ENCODE data around the gene INPP4A.

INPP4A gene

DNA sequence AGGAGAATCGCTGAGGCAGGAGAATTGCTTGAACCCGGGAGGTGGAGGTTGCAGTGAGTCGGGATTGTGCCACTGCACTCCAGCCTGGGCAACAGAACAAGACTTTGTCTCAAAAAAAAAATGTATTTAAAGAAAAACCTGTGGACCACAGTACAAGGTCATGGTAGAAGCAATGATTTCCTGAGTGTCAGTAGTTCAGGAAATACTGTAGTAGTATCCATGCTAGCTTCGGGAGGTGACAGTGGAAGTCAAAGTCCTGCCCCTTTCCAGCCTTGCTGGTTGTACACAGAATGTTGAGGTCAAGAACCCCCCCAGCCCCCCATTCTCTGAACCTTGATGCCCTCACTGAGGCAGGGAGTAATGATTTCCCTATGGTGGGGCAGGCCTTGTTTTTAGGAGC lies 56.6 kb downstream of the INPP4A start:
- no peak for DNase-seq

DNA sequence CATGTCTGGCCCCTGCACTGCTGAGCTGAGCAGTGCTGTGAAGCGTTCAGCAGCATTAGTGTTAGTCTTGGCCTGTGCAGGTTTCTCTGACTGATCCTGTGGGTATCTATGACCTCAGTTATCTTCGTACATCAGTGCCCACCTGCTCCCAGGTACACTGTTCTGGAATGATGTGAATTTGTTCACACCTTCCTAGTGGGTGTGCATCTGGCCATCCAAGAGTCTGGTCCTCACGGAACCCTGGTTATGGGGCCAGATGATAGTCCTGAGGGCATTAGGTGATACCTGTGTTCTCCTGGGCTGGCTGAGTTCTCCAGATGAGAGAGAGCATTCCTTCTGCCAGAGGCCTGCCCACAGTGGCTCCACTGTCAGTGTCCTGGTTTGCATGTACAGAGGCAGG lies 57.2 kb downstream of the INPP4A start:
- no peak for DNase-seq

DNA sequence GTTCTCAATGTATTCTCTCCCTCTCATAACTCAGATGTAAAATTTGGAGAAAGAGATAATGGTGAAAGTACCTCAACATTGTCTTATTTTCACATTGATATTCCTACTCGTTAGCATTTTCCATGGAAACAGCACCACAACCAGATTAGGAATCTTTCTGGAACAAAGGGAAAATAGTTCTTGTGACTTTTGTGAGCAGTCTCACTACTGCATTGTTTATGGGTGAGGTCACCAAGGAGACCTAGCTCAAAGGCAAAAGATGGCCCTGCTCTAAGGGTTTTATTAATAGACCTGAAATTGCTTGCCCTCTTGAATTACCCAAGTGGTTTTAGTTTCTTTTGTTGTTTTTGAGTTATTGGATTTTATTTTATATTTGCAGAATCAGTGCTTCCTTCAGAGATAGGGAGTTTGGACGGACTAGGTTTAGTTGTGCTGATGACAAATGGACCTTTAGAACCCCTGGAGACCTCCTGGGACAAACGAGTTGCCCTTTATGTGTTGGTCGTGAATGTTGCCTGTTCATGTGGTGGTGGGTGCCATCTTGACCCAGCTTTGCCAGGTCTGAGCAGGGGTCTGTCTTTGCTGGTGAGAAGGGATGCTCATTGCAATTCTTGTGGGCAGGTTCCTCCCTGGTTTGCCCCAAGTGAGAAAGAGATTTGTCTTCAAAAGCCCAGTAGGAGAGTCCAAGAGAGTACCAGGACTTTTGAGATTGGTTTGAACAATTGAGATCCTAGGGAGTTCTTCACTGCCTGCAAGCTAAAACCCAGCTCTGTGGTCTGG lies 58.1 kb downstream of the INPP4A start:
- no peak for DNase-seq

DNA sequence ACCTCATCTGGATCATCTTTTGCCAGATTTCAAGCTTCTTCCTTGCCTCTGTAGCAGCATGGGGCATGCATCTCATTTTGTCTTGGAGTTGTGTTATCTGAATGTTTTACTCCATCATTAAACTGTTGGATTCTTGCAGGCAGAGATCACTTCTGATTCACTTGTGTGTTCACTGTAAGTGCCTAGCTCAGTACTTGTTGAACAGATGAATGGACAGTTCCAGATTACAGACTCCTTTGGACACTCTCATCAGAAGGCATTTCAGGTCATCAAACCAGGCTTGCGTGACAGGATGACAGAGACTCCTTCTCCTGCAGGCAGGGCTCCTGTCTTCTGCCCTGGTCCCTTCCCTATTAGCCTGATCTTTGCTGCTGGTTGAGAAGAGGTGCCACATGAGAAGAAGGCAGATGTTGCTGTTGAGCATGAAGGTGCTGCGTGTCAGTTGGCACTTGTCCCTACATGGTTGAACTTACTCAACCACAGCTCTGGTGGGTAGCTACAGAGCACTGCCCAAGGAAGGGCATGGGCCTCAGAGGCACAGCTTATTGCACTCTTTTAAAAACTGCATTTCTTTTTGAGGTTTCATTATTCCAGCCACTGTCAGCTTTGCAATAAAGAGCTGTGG lies 58.9 kb downstream of the INPP4A start:
- no peak for DNase-seq

DNA sequence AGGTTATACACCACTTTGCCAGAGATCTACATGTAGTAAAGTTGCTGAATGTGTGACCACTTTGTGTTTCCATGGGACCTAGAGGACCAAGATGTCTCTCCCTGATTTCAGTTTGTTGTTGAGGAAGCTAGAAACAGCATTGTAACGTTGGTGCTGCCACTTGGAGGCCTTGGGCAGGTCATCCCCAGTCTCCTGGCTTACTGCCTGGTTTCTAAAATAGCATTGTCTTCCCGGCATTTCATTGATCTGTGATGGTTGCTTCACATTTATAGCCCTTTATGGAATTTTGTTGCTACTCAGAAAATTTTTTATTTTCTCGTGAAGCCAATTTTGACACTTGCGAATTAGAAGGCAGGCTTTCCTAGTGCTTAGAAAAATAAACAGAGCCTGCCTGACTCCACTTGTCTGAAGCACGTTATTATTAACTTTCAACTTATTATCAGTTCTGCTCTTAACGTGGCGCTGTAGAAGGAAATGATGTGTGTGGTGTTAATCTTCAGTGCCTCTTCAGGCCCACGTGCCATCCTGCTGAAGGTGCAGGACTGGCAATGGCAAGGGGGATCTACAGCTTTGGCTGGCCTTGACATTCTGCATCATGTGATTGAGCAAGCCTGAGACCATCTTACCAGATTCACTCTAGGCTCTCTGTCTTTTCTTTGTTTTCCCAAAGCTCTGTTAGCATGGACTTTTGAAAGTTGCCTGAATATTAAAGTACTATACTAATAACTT lies 59.9 kb downstream of the INPP4A start:
- no peak for DNase-seq

DNA sequence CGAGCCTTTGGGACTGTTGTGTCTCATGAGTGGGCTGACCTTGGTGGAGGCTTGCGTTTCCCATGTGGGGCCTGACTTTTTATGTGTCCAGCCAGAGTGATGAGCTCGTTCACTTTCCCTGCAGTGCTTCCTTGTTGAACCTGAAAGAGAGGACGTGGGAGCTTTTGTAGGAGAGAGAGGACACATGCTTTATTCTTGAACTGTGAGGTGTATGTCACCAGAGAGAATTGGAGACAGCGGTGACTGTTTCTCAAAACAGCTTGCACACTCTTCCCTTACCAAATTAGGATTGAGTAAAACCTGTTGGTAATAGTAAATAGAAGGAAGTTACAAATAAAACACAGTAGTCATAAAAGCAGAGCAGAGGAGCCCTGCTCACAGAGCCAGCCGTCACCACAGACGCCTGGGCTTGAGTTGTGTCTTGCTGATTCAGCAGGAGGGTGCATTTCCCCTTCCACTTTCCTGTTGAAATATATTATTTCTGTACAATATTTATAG lies 60.7 kb downstream of the INPP4A start:
- no peak for DNase-seq

DNA sequence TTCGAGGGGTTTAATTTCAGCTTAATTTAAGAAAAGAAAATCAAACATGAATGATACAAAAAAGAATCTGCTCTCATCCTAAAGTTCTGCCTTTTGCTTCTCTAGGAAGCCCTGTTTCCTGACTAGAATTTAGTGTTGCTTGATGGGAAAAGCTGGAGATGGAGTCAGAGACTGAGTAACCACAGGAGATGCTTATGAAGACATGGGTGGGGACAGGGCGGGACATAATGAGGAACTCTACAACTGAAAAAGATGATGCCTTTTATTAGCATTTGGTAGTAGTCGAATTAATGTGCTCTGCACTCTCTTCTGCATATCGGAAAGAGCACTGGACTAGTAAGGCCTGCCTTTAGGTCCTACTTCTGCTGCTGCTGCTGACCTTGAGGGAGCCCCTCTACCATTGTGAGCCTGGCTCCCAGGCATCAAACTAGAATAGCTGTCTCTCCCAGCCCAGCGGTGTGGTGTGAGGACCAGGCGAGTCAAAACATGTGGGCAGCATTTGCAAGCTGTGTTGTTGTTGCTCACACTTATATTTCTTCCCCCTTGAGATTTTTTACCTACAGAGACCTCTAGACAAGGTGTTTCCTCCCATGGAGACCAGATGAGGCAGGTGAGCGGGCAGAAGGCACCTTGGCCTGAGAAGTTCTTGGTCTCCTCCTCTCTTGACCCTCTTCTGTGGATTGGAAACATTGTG lies 61.5 kb downstream of the INPP4A start:
- no peak for DNase-seq

GRCh38 chr2:98506881-98507280 lies 62.2 kb downstream of the INPP4A start:
- DNase-seq: no peak

- no peak for DNase-seq
Measured at GRCh38 chr2:98507461-98507860, 62.8 kb downstream of the INPP4A start.

GRCh38 chr2:98507891-98508708 lies 63.4 kb downstream of the INPP4A start:
- no peak for DNase-seq

- no peak for DNase-seq
Measured at GRCh38 chr2:98508709-98509066, 64.0 kb downstream of the INPP4A start.

DNA sequence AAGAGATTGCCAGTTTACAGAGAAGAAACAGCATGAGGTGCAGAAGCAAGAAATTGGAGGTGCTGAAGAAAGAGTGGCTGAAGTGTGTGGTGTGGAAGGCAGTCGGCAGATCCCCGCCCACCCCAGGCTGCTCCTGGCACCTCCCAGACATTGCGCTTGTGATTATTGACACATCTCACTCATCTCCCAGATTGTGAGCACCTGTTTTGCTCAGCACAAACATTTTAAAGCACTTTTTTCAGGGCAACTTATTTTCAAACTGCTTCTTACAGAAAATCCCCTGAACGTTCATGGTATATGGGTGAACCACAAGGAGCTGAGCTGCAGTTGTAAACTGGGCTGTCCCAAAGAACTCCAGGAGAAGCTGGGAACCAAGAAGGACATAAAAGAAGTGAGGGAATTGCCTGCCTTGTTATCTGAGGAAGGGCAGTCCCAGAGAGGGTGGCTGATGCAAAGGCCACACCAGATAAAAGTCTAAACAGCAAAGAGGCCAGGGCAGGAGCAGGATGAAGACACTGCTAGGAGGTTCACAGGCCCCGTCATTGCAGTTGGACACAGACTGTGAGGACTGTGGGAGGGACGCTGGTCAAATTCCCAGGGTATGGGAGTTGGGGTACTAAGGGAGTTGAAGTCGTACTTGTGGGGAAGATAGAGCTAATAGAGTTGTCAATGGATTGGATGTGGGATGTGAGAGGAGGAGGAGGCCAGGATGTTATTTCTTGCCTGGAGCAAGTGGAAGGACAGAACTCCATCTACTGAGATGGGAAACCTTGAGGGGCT lies 65.1 kb downstream of the INPP4A start:
- no peak for DNase-seq

GRCh38 chr2:98510322-98510662 lies 65.6 kb downstream of the INPP4A start:
- no peak for DNase-seq

DNA sequence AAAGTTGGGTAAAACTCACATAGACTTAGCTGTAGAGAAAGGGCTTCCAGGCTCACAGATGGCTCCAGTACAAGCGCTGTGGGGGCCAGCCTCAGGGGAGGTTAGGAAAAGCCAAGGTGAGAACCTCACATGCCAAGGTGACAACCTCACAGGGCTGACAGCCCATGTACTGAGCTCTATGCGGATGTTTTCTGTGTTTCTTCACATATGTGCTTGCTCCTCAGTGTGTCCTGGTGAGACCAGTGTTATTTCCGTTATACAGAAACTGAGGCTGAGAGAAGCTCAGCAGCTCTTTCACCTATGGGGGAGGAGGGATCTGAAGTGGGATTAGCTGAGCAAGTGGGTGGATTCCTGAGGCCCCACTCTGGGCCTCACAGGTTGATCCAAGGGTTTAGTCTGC lies 67.3 kb downstream of the INPP4A start:
- DNase-seq: no peak

GRCh38 chr2:98512699-98513098 lies 68.0 kb downstream of the INPP4A start:
- no peak for DNase-seq

DNA sequence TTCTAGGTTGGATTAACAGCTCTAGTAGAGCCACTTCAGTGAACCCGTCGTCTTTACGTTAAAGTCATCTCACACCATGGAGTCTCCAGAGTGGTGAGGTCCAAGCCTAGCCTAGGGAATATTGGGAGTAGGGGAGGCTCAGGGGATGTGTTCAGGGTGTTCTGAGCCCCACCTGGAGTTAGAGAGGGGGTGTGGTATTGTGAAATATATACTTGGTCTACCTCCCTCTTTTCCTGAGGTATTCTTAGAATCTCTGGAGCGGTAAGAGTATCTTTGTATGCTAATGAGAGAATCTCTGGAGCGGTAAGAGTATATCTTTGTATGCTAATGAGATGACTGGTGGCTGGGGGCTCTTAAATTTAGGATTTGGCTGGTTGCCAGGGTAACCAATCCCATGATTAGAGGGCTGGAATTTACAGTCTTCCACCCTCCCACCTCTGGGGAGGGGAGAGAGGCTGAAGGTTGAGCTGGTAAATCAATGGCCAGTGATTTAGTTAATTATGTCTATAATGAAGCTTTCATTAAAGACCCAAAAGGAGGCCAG lies 69.5 kb downstream of the INPP4A start:
- DNase-seq: no peak

DNA sequence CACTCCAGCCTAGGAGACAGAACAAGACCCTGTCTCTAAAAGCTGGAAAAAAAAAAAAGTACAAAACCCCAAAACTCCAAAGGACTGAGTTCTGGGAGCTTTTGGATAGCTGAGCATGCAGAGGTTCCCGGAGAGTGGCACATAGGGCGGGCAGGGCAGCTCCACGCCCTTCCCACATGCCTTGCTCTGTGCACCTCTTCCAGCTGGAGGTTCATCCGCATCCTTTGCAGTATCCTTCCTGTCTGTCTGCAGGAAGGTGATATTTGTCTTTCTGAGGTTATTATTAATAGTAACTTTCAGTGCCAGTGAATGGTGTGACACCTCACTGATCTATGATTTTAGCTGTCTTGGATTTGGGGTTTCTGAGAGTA lies 70.2 kb downstream of the INPP4A start:
- DNase-seq: no peak

DNA sequence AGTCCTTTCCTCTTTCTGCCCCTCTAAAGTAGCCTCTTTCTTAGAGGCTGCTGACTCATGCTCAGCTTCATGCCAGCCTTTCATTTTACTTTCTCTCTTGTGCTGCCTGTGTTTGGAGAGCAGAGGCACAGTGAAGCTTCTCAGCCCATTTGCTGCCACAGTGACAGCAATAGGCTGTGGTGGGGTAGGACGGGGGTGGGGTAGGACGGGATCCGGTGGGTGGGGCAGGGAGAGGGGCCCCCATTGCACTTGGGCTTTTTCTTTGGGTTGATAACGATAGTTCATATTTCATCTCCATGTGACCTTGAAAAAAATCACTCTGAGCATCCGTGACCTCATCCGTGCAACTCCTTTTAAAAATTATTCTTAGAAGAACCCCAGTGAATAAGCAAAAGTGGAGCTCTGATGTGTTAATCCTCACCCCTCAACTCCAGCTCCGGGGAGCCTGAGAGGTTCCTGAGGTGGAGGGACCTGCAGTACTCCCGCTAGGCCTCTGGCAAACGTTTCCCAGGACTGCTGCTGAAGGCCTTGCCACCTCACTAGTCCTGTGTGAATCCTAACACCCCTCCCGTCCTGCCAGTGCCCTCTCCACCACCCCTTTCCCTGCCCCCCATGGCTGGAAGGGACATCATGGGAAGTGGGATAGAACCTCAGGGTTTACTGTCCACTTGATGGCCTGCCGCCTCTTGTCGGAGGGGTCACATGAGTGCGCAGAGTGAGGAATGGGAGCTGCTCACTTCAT lies 70.8 kb downstream of the INPP4A start:
- no peak for DNase-seq

- no peak for DNase-seq
Measured at GRCh38 chr2:98516571-98516970, 71.9 kb downstream of the INPP4A start.

- no peak for DNase-seq
Measured at GRCh38 chr2:98517636-98518035, 73.0 kb downstream of the INPP4A start.

DNA sequence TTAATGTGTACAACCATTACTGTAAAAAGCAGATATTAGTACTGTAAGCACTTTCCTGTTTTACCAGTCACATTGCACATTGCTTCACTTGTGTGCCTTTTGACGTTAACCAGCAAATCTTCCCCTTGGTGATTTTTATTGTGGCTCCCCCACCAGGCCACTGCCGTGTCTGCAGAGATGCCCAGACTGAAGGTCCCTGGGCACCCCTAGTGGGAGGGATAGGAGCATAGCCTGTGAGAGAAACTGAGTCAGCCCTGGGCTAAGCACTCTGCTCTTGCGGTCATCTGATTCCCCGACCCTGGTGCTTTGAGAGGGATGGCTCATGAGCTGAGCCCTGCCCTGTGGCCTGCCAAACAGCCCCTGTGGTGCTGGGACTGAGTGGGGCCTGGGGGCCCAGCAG lies 73.4 kb downstream of the INPP4A start:
- DNase-seq: no peak

Measured in NCI-H1048 (cell line).